Fibroblast of skin of left quadriceps (primary cell): ENCODE data around the gene HIGD2B.
"Not testable (repeated sequence)": the region's sequence is repeated elsewhere in the genome, so short reads cannot be mapped to it uniquely, and the experiment has no call there.

Experiments used
- DNase-seq, 2 experiments: peaks; one replicate each; pipeline ENCODE4 v3.0.0-alpha.2; 2013; ENCODE audit warnings: low read depth in 2 of 2

HIGD2B gene, protein sequence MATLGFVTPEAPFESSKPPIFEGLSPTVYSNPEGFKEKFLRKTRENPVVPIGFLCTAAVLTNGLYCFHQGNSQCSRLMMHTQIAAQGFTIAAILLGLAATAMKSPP

DNA sequence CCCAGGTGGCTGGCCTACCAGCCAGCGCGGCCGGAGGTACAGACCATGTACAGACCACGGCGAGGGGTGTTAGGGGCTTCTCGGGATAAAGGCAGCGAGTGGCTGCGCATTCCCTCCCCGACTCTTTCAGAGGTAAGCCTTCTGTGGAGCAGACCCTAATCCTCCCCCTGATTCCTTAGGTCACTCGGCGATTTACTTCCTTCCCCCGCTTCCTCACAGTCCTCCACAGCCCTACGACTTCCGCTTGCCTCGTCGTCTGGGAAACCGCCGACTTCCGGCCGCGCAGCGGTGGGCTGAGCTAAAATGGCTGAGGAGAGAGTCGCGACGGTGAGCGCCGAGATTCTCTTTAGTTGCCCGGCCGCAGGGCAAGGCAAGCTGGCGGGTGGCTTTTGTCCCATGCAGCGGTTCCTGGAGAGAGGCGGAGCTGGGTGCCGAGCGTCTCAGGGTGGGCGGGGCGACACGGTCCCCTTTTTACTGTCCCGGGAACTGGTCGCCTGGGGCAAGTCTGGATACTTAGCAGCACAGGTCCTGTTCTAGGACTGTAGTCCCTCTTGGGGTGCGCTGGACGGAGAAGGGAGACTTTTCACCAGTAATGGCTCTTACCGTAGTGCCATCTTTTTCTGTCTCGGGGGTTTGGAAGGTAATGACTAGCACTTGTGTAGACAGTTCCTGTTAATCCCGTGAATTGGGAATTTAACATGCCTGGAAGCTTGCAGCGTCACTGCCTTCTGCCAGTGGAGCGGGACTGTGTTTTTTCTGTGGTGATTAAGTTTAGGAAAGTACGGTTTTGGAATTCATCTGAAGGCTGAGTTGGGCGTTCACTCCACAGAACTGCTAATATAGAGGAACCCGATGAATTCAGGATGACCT, at the start of gene HIGD2B, which contains the start of gene BBS4:
Gene HIGD2B (minus strand): TSS at position 258 of the 870 bp plus-strand sequence. CDS start 9,808 bp downstream, outside the sequence.
Gene BBS4 (plus strand): TSS at position 283 of the 870 bp plus-strand sequence. CDS start 21 bp downstream, at position 304.
- peak; percentile 58 to 65 for DNase-seq

DNA sequence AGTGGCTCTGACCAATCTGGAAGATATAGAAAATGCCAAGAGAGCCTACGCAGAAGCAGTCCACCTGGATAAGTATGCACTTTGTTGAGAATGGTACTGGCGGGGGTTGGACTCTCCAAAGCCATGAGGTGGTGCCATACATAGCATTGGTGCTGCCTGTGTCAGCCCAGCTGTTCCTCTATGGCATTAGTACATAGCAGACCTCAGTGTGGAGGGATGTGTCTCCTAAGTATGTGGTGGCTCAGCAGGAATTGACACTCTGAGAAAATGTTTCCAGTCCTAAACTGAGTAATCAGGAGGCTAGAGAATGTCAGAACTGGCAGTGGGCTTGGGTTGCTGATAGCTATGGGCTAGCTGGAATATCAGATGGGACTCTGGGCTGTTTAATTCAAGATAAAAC, 49.1 kb upstream of the HIGD2B start:
- no peak for DNase-seq

DNA sequence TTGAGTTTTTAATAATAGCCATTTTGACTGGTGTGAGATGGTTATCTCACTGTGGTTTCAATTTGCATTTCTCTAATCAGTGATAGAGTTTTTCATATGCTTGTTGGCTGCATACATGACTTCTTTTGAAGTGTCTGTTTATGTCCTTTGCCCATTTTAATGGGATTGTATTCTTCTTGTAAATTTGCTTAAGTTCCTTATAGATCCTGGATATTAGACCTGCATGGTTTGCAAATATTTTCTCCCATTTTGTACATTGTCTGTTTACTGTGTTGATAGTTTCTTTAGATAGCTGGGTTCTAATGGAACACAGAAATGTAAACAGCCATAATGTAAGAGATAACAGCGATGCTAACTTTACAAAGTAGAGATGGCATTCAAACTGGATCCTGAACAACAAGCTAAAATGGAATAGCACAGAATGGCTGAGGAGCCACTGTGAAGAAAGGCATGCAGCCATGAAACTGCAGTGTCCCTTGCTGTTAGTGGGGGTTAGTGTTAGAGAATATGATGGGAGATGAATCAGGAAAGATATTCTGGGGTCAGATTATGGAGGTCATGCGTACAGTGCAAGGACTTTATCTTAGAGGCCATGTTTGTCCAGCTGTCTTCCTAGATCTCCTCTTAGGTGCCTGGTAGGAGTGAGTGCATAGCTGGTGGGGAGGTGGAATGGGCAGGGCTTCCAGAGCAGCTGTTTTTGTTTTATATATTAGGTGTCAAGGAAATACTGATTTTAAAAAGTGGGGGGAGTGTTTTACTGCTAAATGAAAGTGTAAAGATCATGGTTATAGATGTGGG, 48.2 kb upstream of the HIGD2B start:
- DNase-seq: no peak

DNA sequence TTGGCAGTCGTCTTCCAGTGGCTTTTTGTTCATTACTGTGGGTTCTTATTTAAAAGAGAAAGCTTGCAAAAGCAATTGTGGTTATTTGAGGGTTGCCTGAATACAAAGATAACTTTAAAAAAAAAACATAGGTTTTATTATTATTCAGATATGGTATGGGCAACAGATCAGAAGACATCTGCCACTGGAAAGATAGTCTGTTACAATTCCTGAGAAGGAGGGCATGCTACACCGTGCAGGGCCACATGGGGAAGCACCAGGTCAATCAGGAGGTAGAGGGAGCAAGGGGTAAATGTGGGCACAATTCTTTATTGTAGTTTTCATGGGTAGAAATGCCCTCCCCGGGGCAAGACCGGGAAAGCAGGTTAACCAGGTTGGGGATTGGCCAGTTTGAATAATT, 46.5 kb upstream of the HIGD2B start:
- no peak for DNase-seq

DNA sequence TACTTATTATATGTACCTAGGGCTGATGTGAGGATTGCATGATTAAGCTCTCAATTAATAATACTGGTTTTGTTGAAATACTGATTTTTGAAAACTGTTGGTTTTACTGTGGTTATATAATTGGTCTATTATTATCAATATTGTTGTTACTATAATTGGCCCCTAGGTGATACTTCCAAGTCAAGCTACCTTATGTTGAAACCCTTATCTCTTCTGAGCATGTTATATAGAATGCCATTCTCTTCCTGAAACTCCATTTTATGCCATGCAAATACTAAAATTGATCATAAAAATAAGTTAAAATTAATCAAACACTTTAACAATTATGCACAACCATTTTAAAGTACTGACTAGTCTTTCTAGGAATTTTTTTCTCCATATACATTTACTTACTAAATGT, 46.1 kb upstream of the HIGD2B start:
- DNase-seq: no peak

DNA sequence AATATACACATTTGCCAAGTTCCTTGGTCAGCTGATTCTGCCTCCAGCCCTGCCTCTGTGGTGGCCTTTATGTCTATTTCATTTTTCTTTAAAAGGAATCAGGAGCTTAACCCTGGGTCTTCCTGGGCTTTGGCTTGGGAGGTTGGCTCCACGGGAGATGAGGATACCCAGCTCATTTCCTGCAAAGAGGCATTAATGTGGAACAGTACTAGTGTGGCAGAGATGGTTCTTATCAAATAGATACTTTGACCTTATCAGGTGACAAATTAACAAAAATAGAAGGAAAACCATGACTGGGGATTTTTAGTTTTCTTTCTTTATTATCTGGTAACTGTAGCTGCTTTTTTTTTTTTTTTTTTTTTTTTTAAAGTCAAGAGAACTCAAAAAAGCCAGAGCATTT, 42.8 kb upstream of the HIGD2B start:
- no peak for DNase-seq

DNA sequence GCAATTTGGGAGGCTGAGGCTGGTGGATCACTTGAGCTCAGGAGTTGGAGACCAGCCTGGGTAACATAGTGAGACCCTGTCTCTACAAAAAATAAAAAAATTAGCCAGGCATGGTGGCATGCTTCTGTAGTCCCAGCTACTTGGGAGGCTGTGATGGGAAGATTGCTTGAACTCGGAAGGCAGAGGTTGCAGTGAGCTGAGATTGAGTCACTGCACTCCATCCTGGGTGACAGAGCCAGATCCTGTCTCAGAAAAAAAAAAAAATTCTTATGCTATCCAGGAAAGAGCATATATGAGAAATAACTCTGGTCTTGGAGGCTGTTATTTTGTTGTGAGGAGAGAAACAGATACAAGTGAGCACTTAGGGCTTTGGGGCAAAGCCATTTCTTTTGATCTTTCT, 42.3 kb upstream of the HIGD2B start:
- DNase-seq: not testable (repeated sequence)

DNA sequence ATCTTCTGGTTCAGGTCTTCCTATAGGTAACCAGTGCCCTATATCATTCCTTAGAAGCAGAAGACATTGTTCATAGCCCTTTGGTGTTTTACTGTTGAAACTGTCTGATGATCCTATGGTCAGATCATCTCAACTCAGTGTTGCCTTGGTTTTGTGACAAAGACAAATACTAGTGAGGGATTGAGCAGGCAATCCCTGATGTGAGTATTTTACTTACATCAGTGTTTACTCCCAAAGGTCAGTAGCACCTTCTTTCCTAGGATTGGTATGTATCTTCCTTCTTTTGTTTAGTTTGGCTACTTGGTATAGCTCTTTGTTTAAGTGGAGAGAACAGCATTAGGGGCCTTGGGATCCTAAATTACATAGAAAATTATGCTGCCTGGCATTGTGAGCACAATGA, 41.2 kb upstream of the HIGD2B start:
- no peak for DNase-seq

DNA sequence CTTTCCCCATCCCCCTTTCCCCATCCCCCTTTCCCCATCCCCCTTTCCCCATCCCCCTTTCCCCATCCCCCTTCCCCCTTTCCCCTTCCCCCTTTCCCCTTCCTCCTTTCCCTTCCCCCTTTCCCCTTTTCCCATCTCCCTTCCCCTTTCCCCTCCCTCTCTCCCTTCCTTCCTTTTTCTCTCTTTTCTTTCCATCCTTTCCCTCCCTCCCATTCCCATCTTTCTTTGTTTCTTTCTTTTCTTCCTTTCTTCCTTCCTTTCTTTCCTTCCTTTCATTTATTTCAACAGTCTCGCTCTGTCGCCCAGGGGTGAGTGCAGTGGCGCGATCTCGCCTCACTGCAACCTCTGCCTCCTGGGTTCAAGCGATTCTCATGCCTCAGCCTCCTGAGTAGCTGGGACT, 39.9 kb upstream of the HIGD2B start:
- DNase-seq: not testable (repeated sequence)

DNA sequence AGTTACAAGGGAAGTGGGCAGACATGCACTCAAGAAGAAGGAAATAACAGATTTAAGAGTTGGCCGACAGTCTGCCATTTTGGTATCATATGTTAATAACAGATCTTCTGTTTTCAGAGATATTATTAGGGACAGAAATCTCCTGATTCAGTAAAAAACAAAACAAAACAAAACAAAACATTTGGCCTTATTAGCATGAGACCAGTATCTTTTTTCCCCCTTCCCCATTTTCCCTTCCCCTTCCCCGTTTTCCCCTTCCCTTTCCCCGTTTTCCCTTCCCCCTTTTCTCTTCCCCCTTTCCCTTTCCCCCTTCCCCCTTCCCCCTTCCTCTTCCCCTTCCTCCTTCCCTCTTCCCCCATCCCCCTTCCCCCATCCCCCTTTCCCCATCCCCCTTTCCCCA, 39.5 kb upstream of the HIGD2B start:
- no peak for DNase-seq

DNA sequence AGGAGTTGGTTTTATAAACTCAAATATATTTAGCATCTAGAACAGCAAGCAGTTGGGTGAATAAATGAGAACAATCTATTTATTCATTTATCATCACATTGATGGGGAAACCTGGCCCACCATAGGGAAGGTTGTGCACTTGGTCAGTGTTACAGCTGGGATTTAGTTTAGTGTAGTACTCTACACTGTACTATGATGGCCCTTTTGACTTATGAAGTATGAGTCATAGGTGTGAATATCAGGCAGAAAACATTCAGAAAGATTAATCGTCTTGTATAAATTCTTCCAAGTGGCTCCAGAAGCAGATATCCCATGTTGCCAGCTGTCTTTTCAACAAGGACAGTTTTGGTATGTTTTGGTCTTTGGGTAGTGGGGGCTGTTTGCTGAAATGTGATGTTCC, 38.0 kb upstream of the HIGD2B start:
- DNase-seq: no peak

DNA sequence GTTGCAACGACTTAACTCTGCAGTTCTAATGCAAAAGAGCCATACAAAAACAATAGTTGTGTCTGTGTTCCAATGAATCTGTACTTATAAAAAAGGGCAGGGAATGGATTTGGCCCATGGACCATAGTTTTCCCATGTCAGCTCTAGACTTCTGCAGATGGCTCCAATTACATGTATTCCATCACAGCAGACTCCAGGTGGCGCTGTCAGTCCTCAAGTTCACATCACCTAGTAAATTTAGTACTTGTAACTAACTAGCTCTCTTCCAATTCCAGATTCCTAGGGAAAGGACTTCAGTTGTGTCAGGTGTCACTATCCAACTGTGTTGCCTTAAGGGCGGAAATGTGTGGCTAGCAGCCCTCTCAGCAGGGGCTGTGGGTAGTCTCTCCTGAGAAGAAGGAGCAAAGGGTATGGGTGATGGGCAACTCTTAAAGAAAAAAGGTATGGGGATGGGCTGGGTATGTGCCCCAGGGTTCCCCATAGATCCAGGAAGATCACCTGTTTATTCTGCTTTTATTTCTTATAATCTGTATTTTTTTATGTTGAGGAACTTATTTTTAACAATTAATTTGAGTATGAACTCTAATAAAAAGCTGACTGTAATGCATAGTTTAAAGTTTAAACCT, 36.2 kb upstream of the HIGD2B start:
- peak; percentile 41 to 42 for DNase-seq

DNA sequence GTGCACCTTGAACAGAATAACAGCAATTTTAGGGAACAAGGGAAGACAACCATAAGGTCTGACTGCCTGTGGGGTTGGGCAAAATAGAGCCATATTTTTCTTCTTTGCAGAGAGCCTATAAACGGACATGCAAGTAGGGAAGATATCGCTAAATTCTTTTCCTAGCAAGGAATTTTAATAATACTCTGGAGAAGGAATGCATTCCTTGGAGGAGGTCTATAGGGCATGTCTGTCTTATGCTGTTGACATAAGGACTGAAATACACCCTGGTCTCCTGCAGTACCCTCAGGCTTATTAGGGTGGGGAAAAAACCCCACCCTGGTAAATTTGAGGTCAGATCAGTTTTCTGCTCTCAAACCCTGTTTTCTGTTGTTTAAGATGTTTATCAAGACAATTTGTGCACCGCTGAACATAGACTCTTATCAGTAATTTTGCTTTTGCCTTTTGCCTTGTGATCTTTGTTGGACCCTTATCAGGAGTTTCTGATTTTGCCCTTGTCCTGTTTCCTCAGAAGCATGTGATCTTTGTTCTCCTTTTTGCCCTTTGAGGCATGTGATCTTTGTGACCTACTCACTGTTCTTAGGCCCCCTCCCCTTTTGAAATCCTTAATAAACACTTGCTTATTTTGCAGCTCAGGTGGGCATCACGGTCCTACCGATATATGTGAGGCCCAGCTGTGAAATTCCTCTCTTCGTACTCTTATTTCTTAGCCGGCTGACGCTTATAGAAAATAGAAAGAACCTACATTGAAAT, 22.7 kb upstream of the HIGD2B start:
- DNase-seq: not testable (repeated sequence)

DNA sequence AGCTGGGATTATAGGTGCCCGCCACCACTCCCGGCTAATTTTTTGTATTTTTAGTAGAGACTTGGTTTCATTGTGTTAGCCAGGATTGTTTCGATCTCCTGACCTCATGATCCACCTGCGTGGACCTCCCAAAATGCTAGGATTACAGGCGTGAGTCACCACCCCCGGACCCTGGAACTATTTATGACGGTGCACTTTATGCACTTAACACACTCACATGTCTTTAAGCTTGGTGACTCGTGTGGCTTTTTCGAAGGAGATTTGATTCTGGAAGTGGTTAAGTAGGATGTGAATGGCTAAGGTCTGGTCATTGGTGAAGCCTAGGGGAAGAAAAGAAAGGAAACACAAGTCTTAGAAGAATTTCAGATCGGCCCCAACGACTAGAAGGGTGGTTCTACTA, 20.3 kb upstream of the HIGD2B start:
- no peak for DNase-seq

DNA sequence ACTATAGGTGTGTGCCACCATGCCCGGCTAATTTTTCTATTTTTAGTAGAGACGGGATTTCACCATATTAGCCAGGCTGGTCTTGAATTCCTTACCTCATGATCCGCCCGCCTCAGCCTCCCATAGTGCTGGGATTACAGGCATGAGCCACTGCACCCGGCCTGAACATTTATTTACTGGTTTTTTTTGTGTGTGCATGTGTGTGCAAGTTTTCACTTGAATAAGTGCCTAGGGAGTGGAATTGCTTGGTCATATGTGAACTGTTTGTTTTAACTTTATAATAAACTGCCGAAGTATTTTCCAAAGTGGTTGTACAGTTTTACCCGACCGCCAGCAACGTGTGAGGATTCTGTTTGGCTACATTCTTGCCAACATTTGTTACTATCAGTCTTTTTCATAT, 14.1 kb upstream of the HIGD2B start:
- DNase-seq: no peak

DNA sequence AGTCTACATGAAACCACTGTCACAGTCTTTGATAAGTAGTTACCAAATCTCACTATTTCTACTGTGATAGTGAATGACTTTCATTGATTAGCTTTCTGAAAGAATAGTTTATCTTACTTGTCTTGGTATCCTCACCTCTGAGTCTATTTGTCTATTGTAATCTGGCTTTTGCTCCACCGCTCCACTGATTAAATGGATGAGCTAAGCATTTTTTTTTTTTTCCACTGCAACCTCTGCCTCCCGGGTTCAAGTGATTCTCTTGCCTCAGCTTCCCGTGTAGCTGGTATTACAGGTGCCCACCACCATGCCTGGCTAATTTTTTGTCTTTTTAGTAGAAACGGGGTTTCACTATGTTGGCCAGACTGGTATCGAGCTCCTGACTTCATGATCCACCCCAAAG, 13.0 kb upstream of the HIGD2B start:
- no peak for DNase-seq

DNA sequence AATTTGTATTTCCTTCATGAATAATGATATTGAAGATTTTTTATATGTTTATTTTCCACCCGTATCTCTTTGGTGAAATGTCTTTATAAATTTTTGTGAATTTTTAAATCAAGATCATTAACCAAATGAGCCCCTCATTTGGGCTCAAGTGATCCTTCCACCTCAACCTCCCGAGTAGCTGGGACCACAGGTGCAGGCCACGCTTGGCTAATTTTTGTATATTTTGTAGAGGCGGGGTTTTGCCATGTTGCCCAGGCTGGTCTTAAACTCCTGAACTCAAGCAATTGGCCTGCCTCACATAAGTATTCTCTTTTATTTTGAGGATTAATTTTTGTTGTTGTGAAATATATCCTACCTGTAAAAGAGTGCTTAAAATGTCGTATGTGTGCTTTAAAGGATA, 5.0 kb upstream of the HIGD2B start:
- DNase-seq: no peak

DNA sequence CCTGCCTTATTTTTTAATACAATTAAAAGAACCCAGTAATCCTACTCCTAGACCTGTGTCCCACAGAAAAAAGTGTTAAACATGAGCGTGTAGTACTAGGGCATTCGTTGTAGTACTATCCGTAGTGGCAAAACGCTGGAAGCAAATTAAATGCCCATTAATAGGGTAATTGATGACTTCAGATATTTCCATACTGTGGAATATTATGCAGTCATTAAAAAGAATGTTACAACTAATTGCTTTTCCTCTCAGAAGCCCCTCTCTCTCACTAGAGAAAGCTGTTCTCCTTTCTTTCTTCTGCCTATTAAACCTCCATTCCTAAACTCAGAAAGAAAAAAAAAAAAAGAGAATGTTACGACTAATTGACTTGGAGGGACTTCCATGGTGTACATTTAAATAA, 2.7 kb upstream of the HIGD2B start:
- no peak for DNase-seq

DNA sequence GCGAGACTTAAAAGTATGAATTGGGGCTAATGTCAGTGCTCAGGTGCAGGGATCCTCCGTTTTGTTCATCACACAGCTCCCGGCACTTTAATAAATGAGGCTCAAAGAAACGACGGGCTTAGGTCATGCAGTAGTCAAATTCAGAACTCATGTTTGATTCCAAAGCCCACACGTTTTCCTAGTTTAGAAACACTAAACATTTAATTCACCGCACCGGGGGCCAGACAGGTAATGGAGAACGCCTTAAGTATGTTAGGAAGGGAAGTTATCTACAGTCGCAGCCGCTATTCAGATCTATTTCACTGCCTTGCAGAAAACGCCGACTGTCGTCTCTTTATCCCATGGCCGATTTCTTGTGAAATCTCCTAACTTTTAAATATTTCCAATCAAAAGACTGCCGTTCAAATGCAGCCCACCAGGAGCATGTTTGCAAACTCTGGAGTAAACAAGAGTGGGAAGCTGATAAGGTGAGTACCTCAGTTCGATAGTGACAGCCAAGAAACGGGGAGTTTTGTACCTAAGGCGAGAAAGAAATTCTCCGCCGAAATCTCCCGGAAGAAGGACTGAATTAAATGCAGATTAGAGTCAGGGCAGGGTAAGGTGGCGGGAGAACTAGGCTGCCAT, 569 bp downstream of the HIGD2B start:
- DNase-seq: no peak

DNA sequence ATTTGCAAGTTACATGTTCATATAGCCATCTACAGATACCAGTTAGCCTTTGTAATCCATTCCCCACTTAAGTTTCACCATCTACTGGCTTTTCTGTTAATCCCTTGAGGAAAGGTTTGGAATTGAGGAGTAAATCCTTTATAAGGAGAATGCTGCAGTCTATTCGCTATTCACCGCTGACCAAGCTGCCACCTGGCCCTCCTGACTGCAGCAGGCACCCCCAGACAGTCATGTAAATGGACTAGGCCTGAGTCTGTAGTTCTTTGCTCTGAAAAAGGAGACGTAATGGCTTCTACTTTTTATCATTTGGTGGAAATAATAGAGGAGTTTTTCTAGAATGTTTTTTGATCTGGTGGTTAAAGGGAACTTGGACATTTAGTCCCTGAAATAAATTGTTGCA, 3.2 kb downstream of the HIGD2B start:
- DNase-seq: no peak

DNA sequence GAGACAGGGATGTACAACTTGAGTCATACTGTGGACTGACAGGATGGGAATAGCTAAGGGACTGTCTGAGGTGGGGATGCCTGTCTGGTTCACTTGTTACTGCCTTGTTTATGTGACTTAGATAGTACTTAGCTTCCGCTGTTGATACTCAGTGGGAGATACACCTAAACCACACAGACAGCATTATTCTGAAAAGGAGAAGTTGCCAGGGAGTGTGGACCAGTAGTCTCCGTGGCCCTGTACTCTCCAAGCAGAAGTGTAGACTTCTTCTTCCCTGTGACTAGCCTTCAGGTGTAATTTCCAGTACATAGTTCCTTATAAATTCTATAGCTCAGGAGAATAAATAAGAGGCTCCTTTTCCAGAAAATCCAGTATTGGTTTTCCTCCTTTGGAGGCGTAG, 5.1 kb downstream of the HIGD2B start:
- no peak for DNase-seq
